8988T (cell line): ENCODE results near the gene PSMB2.
A peak's percentile ranks its signal among the peaks of the same experiment; 100 is the strongest.
"Not testable (repeated sequence)": the region's sequence is repeated elsewhere in the genome, so short reads cannot be mapped to it uniquely, and the experiment has no call there.

Experiments
- DNase-seq: peaks from one replicate; pipeline ENCODE4 v3.0.0; 2011

The PSMB2 gene

GRCh38 chr1:35641233-35641866 is at the start of gene PSMB2:
PSMB2 (minus strand) TSS chr1:35641526; CDS start chr1:35641432, 94 bp downstream.
- peak; percentile 43 for DNase-seq

GRCh38 chr1:35691080-35691479 is 49.8 kb upstream of the PSMB2 start:
- DNase-seq: no peak

- not testable (repeated sequence) for DNase-seq
Measured at GRCh38 chr1:35690103-35690502, 48.8 kb upstream of the PSMB2 start.

- no peak for DNase-seq
Measured at GRCh38 chr1:35688161-35688560, 46.8 kb upstream of the PSMB2 start.

- DNase-seq: no peak
Measured at GRCh38 chr1:35683012-35683411, 41.7 kb upstream of the PSMB2 start.

- no peak for DNase-seq
Measured at GRCh38 chr1:35680271-35680670, 38.9 kb upstream of the PSMB2 start.

- no peak for DNase-seq
Measured at GRCh38 chr1:35675773-35676172, 34.4 kb upstream of the PSMB2 start.

- no peak for DNase-seq
Measured at GRCh38 chr1:35674111-35674510, 32.8 kb upstream of the PSMB2 start.

GRCh38 chr1:35672116-35672515 is 30.8 kb upstream of the PSMB2 start:
- DNase-seq: no peak

GRCh38 chr1:35668506-35668905 is 27.2 kb upstream of the PSMB2 start:
- DNase-seq: no peak

- DNase-seq: no peak
Measured at GRCh38 chr1:35666916-35667315, 25.6 kb upstream of the PSMB2 start.

GRCh38 chr1:35666216-35666615 is 24.9 kb upstream of the PSMB2 start:
- no peak for DNase-seq

GRCh38 chr1:35663434-35663833 is 22.1 kb upstream of the PSMB2 start:
- no peak for DNase-seq

- DNase-seq: no peak
Measured at GRCh38 chr1:35661474-35661795, 20.1 kb upstream of the PSMB2 start.

- DNase-seq: no peak
Measured at GRCh38 chr1:35660581-35661473, 19.5 kb upstream of the PSMB2 start.

- no peak for DNase-seq
Measured at GRCh38 chr1:35659589-35659988, 18.3 kb upstream of the PSMB2 start.

- no peak for DNase-seq
Measured at GRCh38 chr1:35657851-35658250, 16.5 kb upstream of the PSMB2 start.

- no peak for DNase-seq
Measured at GRCh38 chr1:35656863-35657232, 15.5 kb upstream of the PSMB2 start.

- no peak for DNase-seq
Measured at GRCh38 chr1:35656148-35656862, 15.0 kb upstream of the PSMB2 start.

- no peak for DNase-seq
Measured at GRCh38 chr1:35655196-35655595, 13.9 kb upstream of the PSMB2 start.

GRCh38 chr1:35650416-35650815 is 9.1 kb upstream of the PSMB2 start:
- no peak for DNase-seq

- DNase-seq: no peak
Measured at GRCh38 chr1:35646043-35646442, 4.7 kb upstream of the PSMB2 start.

- DNase-seq: no peak
Measured at GRCh38 chr1:35644204-35644603, 2.9 kb upstream of the PSMB2 start.

- DNase-seq: no peak
Measured at GRCh38 chr1:35642471-35642955, 1.2 kb upstream of the PSMB2 start.
